ENCODE data around the gene FAM170A. TPM values are rescaled to one million over a fixed set of nuclear protein-coding genes. Genes with fewer than 3 reads are reported as not detected.

Gene FAM170A
- total RNA-seq, 1 donor from 2014 or later, result not detected

GRCh38 chr5:119682372-119682771, 53.0 kb downstream of the FAM170A start:
- Histone ChIP-seq H3K27me3 (ENCODE audit: control insufficient read depth, insufficient read depth, low read length) (no peaks in the 10 kb centered on the region), H3K36me3 (ENCODE audit: control insufficient read depth, insufficient read depth, low read length) (no peaks in the 10 kb centered on the region), H3K4me3 (ENCODE audit: low read depth, low read length) (no peak overlapping the region)
- DNase-seq (ENCODE audit: low read depth), result no peak
- no peak for TF ChIP-seq CTCF (IDR thresholded peaks at IDR 0.05; ENCODE audit: insufficient read depth, low read length, severe bottlenecking)
- no peak for FAIRE-seq

Other genes with a start within 250 kb of the FAM170A start
- gene HSD17B4, start 177.1 kb upstream of the FAM170A start, total RNA-seq, result 115 and 129 TPM in 2 replicates